ENCODE results near the gene UBE2J1. TPM values are rescaled to one million over a fixed set of nuclear protein-coding genes. Genes with fewer than 3 reads are reported as not detected.

Gene UBE2J1
- total RNA-seq, 1 donor: 54.4 TPM

- H3K4me3 ChIP-seq (ENCODE audit: low read depth, low read length): no peak overlapping the region
- DNase-seq (ENCODE audit: low read depth): no peak
- TF ChIP-seq CTCF (IDR thresholded peaks at IDR 0.05; ENCODE audit: insufficient read depth, low read depth, low read length): no peak
Measured at GRCh38 chr6:89392823-89393222, 40.3 kb upstream of the UBE2J1 start.

GRCh38 chr6:89388846-89389245 lies 36.3 kb upstream of the UBE2J1 start:
- no peak overlapping the region for H3K4me3 ChIP-seq (ENCODE audit: low read depth, low read length)
- TF ChIP-seq CTCF (IDR thresholded peaks at IDR 0.05; ENCODE audit: insufficient read depth, low read depth, low read length): no peak
- no peak for DNase-seq (ENCODE audit: low read depth)

GRCh38 chr6:89387516-89388201 lies 35.1 kb upstream of the UBE2J1 start:
- DNase-seq (ENCODE audit: low read depth): no peak
- no peak overlapping the region for H3K4me3 ChIP-seq (ENCODE audit: low read depth, low read length)
- no peak for TF ChIP-seq CTCF (IDR thresholded peaks at IDR 0.05; ENCODE audit: insufficient read depth, low read depth, low read length)

- no peak for TF ChIP-seq CTCF (IDR thresholded peaks at IDR 0.05; ENCODE audit: insufficient read depth, low read depth, low read length)
- H3K4me3 ChIP-seq (ENCODE audit: low read depth, low read length): no peak overlapping the region
- no peak for DNase-seq (ENCODE audit: low read depth)
Measured at GRCh38 chr6:89386917-89387491, 34.5 kb upstream of the UBE2J1 start.

GRCh38 chr6:89385846-89386245 lies 33.3 kb upstream of the UBE2J1 start:
- no peak for DNase-seq (ENCODE audit: low read depth)
- no peak for TF ChIP-seq CTCF (IDR thresholded peaks at IDR 0.05; ENCODE audit: insufficient read depth, low read depth, low read length)

GRCh38 chr6:89385156-89385667 lies 32.7 kb upstream of the UBE2J1 start:
- no peak for DNase-seq (ENCODE audit: low read depth)
- TF ChIP-seq CTCF (IDR thresholded peaks at IDR 0.05; ENCODE audit: insufficient read depth, low read depth, low read length): no peak
- H3K4me3 ChIP-seq (ENCODE audit: low read depth, low read length): no peak overlapping the region

More at GRCh38 chr6:89385846-89386245, 33.3 kb upstream of the UBE2J1 start:
- no peak overlapping the region for H3K4me3 ChIP-seq (ENCODE audit: low read depth, low read length)

Data from fibroblast of villous mesenchyme (primary cell).